Skeletal muscle tissue (tissue), 5 donors: Measurements from ENCODE around the gene HTR1D. TPM values are rescaled to one million over a fixed set of nuclear protein-coding genes. Genes with fewer than 3 reads are reported as not detected.

Source experiments
- H3K27ac ChIP-seq: one replicate; pipeline ENCODE4 v1.7.0; 2013; ENCODE audit warnings: mild to moderate bottlenecking, low read depth, low read length, inconsistent platforms
- H3K27me3 ChIP-seq, 3 donors: one replicate each; pipeline ENCODE4 v1.7.0; 2013; ENCODE audit warnings: low read length in 3 of 3; ENCODE audit not compliant: control insufficient read depth in 3 of 3, insufficient read depth in 3 of 3
- H3K36me3 ChIP-seq, 3 donors: one replicate each; pipeline ENCODE4 v1.7.0; 2013; ENCODE audit warnings: low read length in 3 of 3; ENCODE audit not compliant: control insufficient read depth in 3 of 3, insufficient read depth in 3 of 3
- H3K4me1 ChIP-seq, 3 donors: one replicate each; pipeline ENCODE4 v1.7.0; 2013; ENCODE audit warnings: low read length in 3 of 3, mild to moderate bottlenecking in 3 of 3; ENCODE audit not compliant: control insufficient read depth in 3 of 3, insufficient read depth in 3 of 3
- H3K4me3 ChIP-seq, 3 donors: one replicate each; pipeline ENCODE4 v1.7.0; 2013; ENCODE audit warnings: low read length in 3 of 3
- H3K9ac ChIP-seq, 3 donors: one replicate each; pipeline ENCODE4 v1.7.0; 2013; ENCODE audit warnings: low read length in 3 of 3, mild to moderate bottlenecking in 3 of 3, moderate library complexity in 2 of 3, low read depth in 1 of 3
- H3K9me3 ChIP-seq, 3 donors: one replicate each; pipeline ENCODE4 v1.7.0; 2013; ENCODE audit warnings: low read length in 3 of 3; ENCODE audit not compliant: control insufficient read depth in 3 of 3
- small RNA-seq: library from RNA; depleted of rRNA; stranded (forward); fragments of <200 nt; gene quantifications from one replicate; pipeline ENCODE3, GENCODE V24; 2014
- total RNA-seq: library from RNA; depleted of rRNA; stranded (reverse); fragments of >200 nt; gene quantifications from one replicate; pipeline ENCODE4 v1.2.3, GENCODE V29; 2014
- donor health status: Osteomylitis.

Gene HTR1D
- total RNA-seq, 1 donor from 2014 or later, result not detected

GRCh38 chr1:23159963-23160877, 57.1 kb downstream of the HTR1D start:
- Histone ChIP-seq H3K27ac (no peak overlapping the region), H3K9me3 (no peaks in the 10 kb centered on the region), H3K4me1 (no peaks in the 10 kb centered on the region)

GRCh38 chr1:23156940-23157339, 60.4 kb downstream of the HTR1D start:
- H3K4me1 ChIP-seq, result no peaks in the 10 kb centered on the region
- H3K9me3 ChIP-seq, result no peaks in the 10 kb centered on the region
- no peak overlapping the region for H3K4me3 ChIP-seq
- H3K27ac ChIP-seq, result no peak overlapping the region
- H3K9ac ChIP-seq, result no peak overlapping the region
- H3K36me3 ChIP-seq, result no peaks in the 10 kb centered on the region
- no peaks in the 10 kb centered on the region for H3K27me3 ChIP-seq

More at GRCh38 chr1:23159963-23160877, 57.1 kb downstream of the HTR1D start:
- H3K27me3 ChIP-seq, result no peaks in the 10 kb centered on the region
- H3K36me3 ChIP-seq, result no peaks in the 10 kb centered on the region
- no peak overlapping the region for H3K9ac ChIP-seq
- no peak overlapping the region for H3K4me3 ChIP-seq

- Histone ChIP-seq H3K4me3 (no peak overlapping the region), H3K27ac (no peak overlapping the region), H3K9ac (no peak overlapping the region), H3K27me3 (no peaks in the 10 kb centered on the region), H3K9me3 (no peaks in the 10 kb centered on the region), H3K36me3 (no peaks in the 10 kb centered on the region), H3K4me1 (no peaks in the 10 kb centered on the region)
These were observed 64.2 kb downstream of the HTR1D start for GRCh38 chr1:23152966-23153684.

- Histone ChIP-seq H3K36me3 (no peaks in the 10 kb centered on the region), H3K4me1 (no peaks in the 10 kb centered on the region), H3K4me3 (no peak overlapping the region), H3K9ac (no peak overlapping the region), H3K9me3 (no peaks in the 10 kb centered on the region), H3K27me3 (no peaks in the 10 kb centered on the region), H3K27ac (no peak overlapping the region)
These were observed 66.6 kb downstream of the HTR1D start for GRCh38 chr1:23150742-23151141.

- Histone ChIP-seq H3K4me3 (no peak overlapping the region), H3K27me3 (no peaks in the 10 kb centered on the region), H3K36me3 (no peaks in the 10 kb centered on the region), H3K9me3 (no peaks in the 10 kb centered on the region), H3K4me1 (no peaks in the 10 kb centered on the region), H3K9ac (no peak overlapping the region), H3K27ac (no peak overlapping the region)
These were observed 67.2 kb downstream of the HTR1D start for GRCh38 chr1:23150125-23150524.

- Histone ChIP-seq H3K4me3 (no peak overlapping the region), H3K9me3 (no peaks in the 10 kb centered on the region), H3K27me3 (no peaks in the 10 kb centered on the region), H3K36me3 (no peaks in the 10 kb centered on the region), H3K4me1 (no peaks in the 10 kb centered on the region), H3K9ac (no peak overlapping the region), H3K27ac (no peak overlapping the region)
These were observed 68.2 kb downstream of the HTR1D start for GRCh38 chr1:23149114-23149513.

GRCh38 chr1:23148084-23148483, 69.2 kb downstream of the HTR1D start:
- Histone ChIP-seq H3K36me3 (no peaks in the 10 kb centered on the region), H3K9me3 (no peaks in the 10 kb centered on the region), H3K4me1 (no peaks in the 10 kb centered on the region), H3K4me3 (no peak overlapping the region), H3K27me3 (no peaks in the 10 kb centered on the region), H3K27ac (no peak overlapping the region), H3K9ac (no peak overlapping the region)

Small RNAs within 50 kb of the gene (small RNA-seq; reads per million reads assigned to genes)
- gene RNU6-135P, result not detected
- not detected for gene RNU6-514P

Other genes with a start within 250 kb of the HTR1D start
- gene LACTBL1, start 244.6 kb downstream of the HTR1D start, total RNA-seq, result not detected
- gene TEX46, start 201.7 kb downstream of the HTR1D start, total RNA-seq, result not detected
- gene KDM1A, start 198.0 kb downstream of the HTR1D start, total RNA-seq, result 103 TPM
- gene LUZP1, start 48.6 kb downstream of the HTR1D start, total RNA-seq, result 9.9 TPM
- 83.5 TPM for gene HNRNPR, start 126.8 kb upstream of the HTR1D start, total RNA-seq
- gene ZNF436, start 152.3 kb upstream of the HTR1D start, total RNA-seq, result 67.3 TPM
- 314 TPM for gene TCEA3, start 207.2 kb upstream of the HTR1D start, total RNA-seq